Dermis blood vessel endothelial cell (primary cell): ENCODE results near the gene CCDC89. TPM values are rescaled to one million over a fixed set of nuclear protein-coding genes. Genes with fewer than 3 reads are reported as not detected.
"Not testable (repeated sequence)": the region's sequence is repeated elsewhere in the genome, so short reads cannot be mapped to it uniquely, and the experiment has no call there.

Source experiments
- DNase-seq: peaks from one replicate; pipeline ENCODE4 v3.0.0; 2010
- total RNA-seq: library from RNA; depleted of rRNA; stranded (reverse); fragments of >200 nt; gene quantifications from 2 replicates; pipeline ENCODE4 v1.2.3, GENCODE V29; 2014

The CCDC89 gene
- total RNA-seq, 1 donor from 2014 or later, result not detected

DNA sequence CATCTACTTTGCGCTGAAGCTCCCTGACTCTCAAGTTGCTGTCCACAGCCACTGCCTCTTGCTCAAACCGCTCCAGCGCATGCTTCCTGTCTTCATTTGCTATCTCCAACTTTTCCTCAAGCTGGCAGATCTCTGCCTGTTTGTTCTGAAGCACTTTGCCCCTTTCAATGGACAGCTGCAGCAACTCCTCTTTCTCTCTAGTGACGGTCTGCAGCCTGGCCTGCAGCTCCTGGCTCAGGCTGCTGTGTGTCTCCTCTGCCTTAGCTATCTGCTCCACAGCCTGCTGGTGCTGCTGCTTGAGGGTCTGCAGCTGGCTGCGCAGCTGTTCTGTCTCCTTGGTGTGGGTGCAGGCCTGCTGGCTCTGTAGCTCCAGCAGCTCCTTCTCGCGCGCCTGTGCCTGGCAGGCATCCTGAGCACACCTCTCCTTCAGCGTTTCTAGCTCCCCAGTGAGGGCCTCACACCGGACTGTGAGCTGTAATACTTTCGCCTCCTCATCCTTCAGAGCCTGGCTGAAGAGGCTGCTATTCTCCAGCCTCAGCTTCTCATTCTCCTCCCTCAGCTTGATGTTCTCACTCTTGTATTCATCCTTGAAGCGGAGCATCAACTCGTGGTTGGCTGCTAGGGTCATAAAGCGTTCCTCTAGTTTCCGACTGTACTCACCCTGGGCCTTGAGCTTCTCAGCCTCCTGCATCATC, 723 bp downstream of the CCDC89 start:
- no peak for DNase-seq

DNA sequence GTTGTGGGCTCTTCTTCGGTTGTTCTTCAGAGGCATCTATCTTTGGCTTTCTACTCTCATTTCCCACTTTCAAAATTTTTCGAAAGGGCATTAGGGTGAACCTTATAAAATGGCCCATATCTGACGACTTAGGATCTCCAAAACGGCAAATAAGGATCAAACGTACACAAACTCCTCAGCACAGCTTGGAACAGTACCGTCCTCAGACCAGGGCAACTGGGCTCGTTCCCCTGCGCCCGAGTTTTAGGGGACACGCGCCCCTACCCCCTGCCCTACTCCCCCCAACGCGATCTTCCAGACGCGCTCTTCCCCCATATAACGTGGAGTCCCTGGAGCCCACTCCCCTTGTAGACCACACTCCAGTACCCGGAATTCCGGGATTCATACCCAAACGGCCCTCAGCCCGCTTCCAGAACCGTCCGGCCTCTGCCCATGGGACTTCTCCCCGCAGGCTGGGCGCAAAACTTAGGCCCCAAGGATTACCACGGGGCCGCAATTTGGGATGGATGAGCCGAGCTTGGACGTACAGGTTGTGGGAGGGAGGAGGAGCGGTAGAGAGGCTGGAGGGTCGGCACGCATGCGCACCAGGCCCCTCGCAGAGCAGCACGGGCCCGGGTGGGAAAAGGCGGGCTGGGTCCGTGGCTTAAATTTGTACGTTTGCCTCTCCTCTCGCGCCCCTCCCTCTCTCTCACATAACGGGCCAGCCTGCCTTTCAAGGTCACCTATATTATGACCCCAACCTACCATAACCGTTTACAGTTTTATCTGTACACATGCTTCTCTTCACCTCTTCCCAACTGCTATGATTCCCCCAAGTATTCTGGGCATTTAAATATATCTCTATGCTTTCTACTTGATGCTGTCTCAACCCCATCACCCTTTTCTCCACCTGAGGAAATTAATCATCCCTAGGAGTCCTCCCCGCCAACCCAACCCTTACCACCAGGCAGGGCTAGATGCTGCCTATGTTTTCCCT, 3.4 kb downstream of the CCDC89 start:
- peak; percentile 55 for DNase-seq

- no peak for DNase-seq
Measured at GRCh38 chr11:85680897-85681296, 5.1 kb downstream of the CCDC89 start.

DNA sequence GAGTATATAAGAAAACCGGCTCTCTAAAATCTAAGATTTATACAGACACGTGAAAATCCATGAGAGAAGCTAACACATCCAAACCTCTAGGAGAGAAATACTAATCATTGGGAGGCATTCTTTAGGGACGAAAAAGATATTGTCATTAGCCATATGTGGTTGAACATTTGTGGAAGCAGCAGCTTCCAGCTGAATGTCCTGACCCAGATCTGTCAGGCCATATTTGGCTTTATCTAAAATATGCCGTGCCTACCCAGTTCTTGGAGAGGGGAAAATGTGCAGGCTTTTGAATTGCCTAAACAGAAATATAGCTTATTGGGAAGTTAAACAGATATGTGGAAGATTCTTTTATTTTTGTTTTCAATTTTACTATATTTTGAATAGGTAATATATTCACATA, 6.4 kb downstream of the CCDC89 start:
- no peak for DNase-seq

GRCh38 chr11:85673393-85673792, 12.6 kb downstream of the CCDC89 start:
- no peak for DNase-seq

GRCh38 chr11:85672105-85672902, 13.7 kb downstream of the CCDC89 start:
- no peak for DNase-seq

GRCh38 chr11:85670949-85671663, 14.9 kb downstream of the CCDC89 start:
- DNase-seq, result not testable (repeated sequence)

DNA sequence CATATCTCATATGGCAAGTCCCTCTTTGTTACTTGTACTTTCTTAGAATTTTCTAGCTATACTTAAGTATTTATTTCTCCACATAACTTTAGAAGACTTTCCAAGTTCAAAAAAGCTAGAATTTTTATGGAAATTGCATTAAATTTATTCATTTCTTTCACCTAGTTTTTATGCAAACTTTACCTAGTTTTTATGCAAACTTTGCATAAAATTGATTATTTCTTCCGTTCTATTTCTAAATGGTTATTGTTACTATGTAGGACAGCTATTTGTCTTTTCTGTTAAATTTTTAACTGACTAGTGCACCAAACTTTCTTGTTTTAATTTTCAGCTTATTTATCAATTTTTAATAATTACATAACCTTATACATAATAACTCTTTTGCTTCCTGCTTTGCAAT, 17.8 kb downstream of the CCDC89 start:
- DNase-seq, result no peak

- no peak for DNase-seq
Measured at GRCh38 chr11:85666687-85667086, 19.3 kb downstream of the CCDC89 start.

DNA sequence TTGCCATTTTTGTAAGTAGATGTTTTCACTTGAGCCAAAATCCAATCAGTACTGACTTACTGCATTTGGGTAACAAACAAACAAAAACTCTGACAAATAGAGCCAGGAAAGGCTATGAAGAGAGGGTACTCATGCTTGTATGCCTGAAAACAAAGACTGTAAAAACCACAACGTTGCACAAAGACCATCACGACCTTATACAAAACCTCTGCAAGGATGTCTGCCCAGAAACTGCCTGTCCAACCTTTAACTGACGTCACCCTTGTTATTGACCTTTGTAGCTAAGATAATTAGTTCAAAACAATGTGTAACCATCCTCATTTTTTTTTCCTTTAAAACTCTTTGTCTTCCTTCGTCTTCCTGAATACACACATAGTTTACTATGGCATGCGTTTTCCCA, 20.3 kb downstream of the CCDC89 start:
- no peak for DNase-seq

- DNase-seq, result peak; percentile 96
Measured at GRCh38 chr11:85664615-85665481, 21.1 kb downstream of the CCDC89 start, which contains the start of gene CREBZF. TSS of gene CREBZF (minus strand) at chr11:85665129. CDS start at chr11:85664875, 254 bp downstream.

DNA sequence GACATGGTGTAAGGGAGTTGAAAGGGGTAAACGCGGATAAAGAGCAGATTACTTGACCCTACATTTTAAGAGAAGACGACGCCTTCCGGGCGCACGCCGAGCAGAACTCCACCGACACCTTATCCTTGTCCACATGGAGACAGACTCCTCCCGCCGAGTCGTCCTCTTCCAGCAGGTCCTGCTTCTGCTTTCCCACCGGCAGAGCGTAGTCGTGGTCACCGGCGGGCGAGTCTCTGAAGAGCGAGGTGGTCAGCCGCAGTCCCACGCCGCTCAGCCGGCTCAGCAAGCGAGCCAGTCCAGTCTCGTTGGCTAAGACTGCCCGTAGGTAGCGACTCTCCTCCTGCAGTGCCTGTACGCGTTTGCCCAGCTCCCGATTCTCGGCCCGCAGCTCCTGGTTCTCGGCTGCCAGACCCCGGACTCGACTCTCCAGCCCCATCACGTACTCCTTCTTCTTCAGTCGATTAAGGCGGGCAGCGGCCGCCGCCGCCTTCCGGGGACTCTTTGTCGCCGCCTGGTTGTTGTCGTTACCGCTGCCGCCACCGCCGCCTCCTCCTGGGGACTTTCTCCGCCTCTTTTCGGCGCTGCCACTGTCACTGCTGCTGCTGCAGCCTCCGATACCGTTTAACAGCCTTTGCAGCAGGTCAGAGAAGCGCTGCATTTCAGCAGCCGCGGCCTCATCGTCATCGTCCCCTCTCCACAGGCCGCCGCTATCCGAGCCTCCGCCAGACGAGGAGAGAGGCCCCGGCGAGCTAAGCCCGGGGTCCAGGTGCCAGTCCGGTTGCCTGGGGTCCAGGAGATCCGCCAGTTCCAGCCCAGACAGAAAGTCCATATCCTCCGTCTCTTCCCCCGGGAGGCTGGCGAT, 22.0 kb downstream of the CCDC89 start:
- DNase-seq, result peak; percentile 70

DNA sequence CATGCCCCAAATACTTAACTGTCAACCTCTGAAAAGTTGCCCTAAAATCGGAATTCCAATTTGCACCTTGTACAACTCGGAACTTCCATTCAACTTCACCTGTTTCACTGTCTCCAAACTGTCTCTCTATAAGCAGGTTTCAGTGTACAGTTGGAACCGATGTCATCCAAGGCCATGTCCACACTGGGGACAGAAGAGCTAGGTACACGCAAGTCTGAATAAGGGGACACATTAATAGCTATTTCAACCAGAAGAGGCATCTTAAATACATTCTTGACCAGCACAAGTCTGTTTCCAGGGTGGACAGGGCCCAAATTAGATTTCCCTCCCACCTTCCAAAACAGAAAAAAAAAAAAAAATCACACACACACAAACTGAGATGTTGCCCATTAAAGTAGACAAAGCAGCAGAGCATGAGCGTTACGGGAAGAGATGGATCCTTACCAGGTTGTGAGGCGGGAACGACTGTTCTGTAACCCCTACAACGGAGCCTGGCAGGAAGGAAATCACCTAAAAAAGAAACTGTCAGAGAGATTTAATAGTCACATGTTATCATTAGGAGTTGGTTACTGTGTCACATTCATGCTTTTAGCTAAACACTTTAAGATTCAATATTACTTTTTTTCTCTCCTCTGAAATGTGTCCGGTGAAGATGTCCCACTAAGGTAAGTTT, 22.8 kb downstream of the CCDC89 start:
- peak; percentile 21 for DNase-seq

DNA sequence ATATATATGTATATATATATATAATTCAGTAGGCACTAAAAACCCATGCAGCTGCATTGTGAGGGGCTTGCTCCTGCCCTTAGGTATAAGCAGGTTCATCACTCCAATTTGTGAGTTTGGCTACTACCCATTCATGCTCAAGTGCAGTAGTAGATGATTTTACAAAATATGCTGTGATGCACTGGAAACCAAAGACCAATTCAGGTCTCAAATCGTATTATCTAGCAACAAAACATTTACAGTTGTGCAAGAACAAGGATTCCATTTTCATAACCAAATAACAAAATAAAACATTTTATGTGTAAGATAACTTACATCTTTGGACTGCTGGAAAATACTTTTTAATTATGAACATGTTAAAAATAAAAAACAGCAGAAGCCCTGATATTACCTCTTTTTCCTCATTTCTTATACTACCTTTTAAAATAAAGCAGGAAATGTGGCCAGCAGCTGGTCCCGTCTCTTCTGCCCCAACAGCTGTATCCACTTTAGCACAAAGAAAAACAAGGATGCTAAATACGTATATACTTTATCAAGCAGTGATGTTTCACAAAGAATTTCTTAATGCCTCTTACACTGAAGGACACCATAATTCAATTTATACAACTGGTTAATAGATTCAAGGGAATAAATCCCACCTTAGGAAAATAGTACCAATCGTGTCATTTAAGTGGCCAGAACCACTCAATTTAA, 23.9 kb downstream of the CCDC89 start:
- no peak for DNase-seq

DNA sequence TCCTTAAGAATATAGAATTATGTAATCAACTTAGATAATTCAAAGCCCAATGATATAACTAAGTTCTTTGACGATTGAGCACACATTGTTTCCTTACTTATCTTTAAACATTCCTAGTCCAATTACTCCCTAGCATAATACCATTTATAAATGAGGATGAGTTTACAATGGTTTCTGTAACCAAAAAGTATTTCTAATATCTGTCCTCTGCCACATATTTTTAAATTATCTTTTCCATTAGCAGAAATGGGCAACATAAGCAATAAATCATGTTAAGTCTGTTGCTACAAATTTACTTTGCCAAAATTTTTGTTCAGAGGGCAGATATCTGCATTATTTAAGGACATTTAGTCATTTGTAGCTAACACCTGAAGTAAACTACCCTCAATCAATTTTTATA, 27.8 kb downstream of the CCDC89 start:
- DNase-seq, result no peak

DNA sequence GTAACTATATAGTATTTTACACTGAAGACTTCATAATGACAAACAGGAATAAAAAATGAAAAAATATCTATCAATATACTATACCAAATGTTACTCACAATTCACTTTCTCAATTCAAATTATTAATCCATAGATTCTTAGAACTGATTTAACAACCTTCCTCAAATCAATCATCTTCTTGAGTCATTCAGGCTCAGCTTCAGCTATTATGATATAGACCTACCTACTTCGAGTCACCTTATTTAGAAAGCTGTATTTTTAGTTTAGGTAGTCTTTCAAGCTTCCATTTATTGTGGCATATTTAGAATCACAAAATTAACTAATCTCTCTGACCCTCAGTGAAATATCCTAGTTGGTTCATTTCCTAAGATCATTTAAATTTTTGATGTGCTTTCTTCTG, 29.2 kb downstream of the CCDC89 start:
- DNase-seq, result no peak

- not testable (repeated sequence) for DNase-seq
Measured at GRCh38 chr11:85654343-85654742, 31.7 kb downstream of the CCDC89 start.

DNA sequence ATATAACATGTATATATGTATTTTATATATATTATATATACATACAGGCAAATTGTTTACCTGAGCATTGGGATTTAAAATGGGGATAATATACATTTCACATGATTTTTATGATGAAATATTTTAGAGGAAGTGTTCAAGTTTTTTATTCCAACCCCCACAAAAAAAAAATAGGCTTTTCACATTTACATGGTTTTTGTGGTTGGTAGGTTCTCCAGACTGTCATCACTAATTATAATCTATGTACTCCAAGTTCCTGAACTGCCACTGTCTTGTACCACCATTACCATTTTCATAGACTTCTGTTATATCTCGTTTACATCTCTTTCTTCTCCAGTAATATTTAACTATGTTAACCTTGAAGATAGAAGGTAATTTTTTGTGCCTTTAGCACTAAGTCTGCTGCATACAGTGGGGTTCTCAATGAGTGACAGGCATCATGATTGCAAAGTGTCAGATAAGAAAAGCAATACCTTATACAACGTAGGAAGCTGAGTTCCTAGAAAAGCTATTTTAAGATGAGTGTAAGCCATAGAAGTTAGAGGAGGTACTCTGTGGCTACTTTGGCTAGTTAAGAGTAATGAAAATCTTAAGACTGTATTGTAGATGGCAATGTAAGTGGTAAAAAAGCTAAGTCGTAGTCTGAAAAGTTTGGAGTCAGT, 33.1 kb downstream of the CCDC89 start:
- DNase-seq, result no peak
